H1 (cell line): ENCODE data around the gene EPHA4. TPM values are rescaled to one million over a fixed set of nuclear protein-coding genes. Genes with fewer than 3 reads are reported as not detected.

ENCODE experiments used
- CTCF ChIA-PET: fragments of 300-600 bp; sonication (Branson Sonifier 250); formaldehyde crosslinking; loops from one replicate; lab custom pipeline; 2021; ENCODE audit not compliant: partially characterized antibody; lab: Charles Lee
- POLR2A ChIA-PET: fragments of 300-600 bp; sonication (Branson Sonifier 250); formaldehyde crosslinking; loops from one replicate; lab custom pipeline; 2021; ENCODE audit warnings: inconsistent platforms; ENCODE audit not compliant: partially characterized antibody; lab: Charles Lee
- DNase-seq, 2 experiments: peaks; one replicate each; pipeline versions ENCODE4 v3.0.0 to v3.0.0-alpha.2; 2010 to 2022; ENCODE audit warnings: low spot score in 2 of 2, low read depth in 1 of 2, mixed read lengths in 1 of 2
- FAIRE-seq: peaks from 2 replicates; lab custom pipeline; 2011; peaks lifted over from hg19 to GRCh38; lab: Jason Lieb, UNC
- H2AFZ ChIP-seq: 2 replicates; pipeline ENCODE4 v1.8.1; 2012; ENCODE audit warnings: low read length, inconsistent platforms
- H2AK5ac ChIP-seq: 2 replicates; pipeline ENCODE4 v1.6.1; 2013; ENCODE audit warnings: low read depth, low read length
- H2BK120ac ChIP-seq: replicated peaks from 2 replicates; pipeline ENCODE3; 2013; ENCODE audit warnings: low read depth, low read length, inconsistent platforms
- H2BK12ac ChIP-seq: 2 replicates; pipeline ENCODE4 v1.6.1; 2013; ENCODE audit warnings: low read depth, low read length
- H2BK15ac ChIP-seq: 2 replicates; pipeline ENCODE4 v1.6.1; 2013; ENCODE audit warnings: low read length
- H2BK20ac ChIP-seq: 2 replicates; pipeline ENCODE4 v1.6.1; 2013; ENCODE audit warnings: low read length
- H2BK5ac ChIP-seq: 2 replicates; pipeline ENCODE4 v1.6.1; 2013; ENCODE audit warnings: low read depth, low read length
- H3K14ac ChIP-seq: 2 replicates; pipeline ENCODE4 v1.6.1; 2013; ENCODE audit warnings: inconsistent platforms; ENCODE audit not compliant: insufficient read length
- H3K18ac ChIP-seq: 2 replicates; pipeline ENCODE4 v1.6.1; 2013; ENCODE audit warnings: low read length; ENCODE audit errors: extremely low read depth
- H3K23ac ChIP-seq: 2 replicates; pipeline ENCODE4 v1.6.1; 2013; ENCODE audit warnings: inconsistent platforms; ENCODE audit not compliant: insufficient read length
- H3K23me2 ChIP-seq: 2 replicates; pipeline ENCODE4 v1.6.1; 2013; ENCODE audit warnings: low read depth, low read length
- H3K27ac ChIP-seq: 2 replicates; pipeline ENCODE4 v1.6.1; 2011; ENCODE audit warnings: low read depth, low read length, inconsistent platforms
- H3K27me3 ChIP-seq, 4 experiments: replicated peaks in 1 of 4; 1 replicate in 1 of 4; 2 replicates in 3 of 4; pipeline versions ENCODE4 v1.6.1 to v1.8.1; 2011 to 2013; ENCODE audit warnings: low read length in 3 of 4, mild to moderate bottlenecking in 3 of 4, inconsistent platforms in 2 of 4, mixed read lengths in 2 of 4, moderate library complexity in 1 of 4; ENCODE audit not compliant: control insufficient read depth in 3 of 4, insufficient read depth in 3 of 4; ENCODE audit errors: extremely low read depth in 1 of 4
- H3K36me3 ChIP-seq, 4 experiments: 2 replicates each; pipeline versions ENCODE4 v1.6.1 to v1.8.1; 2011 to 2013; ENCODE audit warnings: mild to moderate bottlenecking in 4 of 4, low read length in 3 of 4, moderate library complexity in 2 of 4, control low read depth in 1 of 4, inconsistent platforms in 1 of 4; ENCODE audit not compliant: insufficient read depth in 4 of 4, control insufficient read depth in 2 of 4
- H3K4ac ChIP-seq: replicated peaks from 2 replicates; pipeline ENCODE3; 2013; ENCODE audit warnings: low read length, low read depth, mixed read lengths, inconsistent platforms; ENCODE audit not compliant: insufficient read length
- H3K4me1 ChIP-seq, 4 experiments: replicated peaks in 1 of 4; 1 replicate in 1 of 4; 2 replicates in 3 of 4; pipeline versions ENCODE4 v1.6.1 to v1.8.1; 2011 to 2013; ENCODE audit warnings: low read length in 3 of 4, inconsistent platforms in 2 of 4, mixed read lengths in 1 of 4; ENCODE audit not compliant: insufficient read depth in 4 of 4, control insufficient read depth in 3 of 4
- H3K4me2 ChIP-seq, 2 experiments: 2 replicates each; pipeline versions ENCODE4 v1.6.1 to v1.8.1; 2011 to 2013; ENCODE audit warnings: low read depth in 2 of 2, low read length in 2 of 2, control low read depth in 1 of 2, inconsistent platforms in 1 of 2, mild to moderate bottlenecking in 1 of 2; ENCODE audit not compliant: insufficient read depth in 1 of 2
- H3K4me3 ChIP-seq, 4 experiments: fragments of 200-600, 300-600 bp in 1 of 4; sonication (generic), shearing (Covaris generic), sonication (Bioruptor Twin) in 1 of 4; 2 replicates each; pipeline versions ENCODE4 v1.5.1 to v1.8.1; 2011 to 2016; ENCODE audit warnings: low read length in 4 of 4, low read depth in 3 of 4, control low read depth in 2 of 4, inconsistent platforms in 2 of 4, mild to moderate bottlenecking in 2 of 4, mixed read lengths in 1 of 4, moderate library complexity in 1 of 4; ENCODE audit not compliant: insufficient read depth in 2 of 4; ENCODE audit errors: extremely low read depth in 1 of 4
- H3K56ac ChIP-seq: replicated peaks from 2 replicates; pipeline ENCODE3; 2013; ENCODE audit warnings: low read depth, mild to moderate bottlenecking, mixed read lengths, low read length, inconsistent platforms; ENCODE audit not compliant: insufficient read length
- H3K79me1 ChIP-seq: 2 replicates; pipeline ENCODE4 v1.6.1; 2013; ENCODE audit warnings: low read depth, low read length, control low read depth
- H3K79me2 ChIP-seq, 2 experiments: 2 replicates each; pipeline versions ENCODE4 v1.6.1 to v1.8.1; 2012 to 2013; ENCODE audit warnings: low read length in 2 of 2, mild to moderate bottlenecking in 2 of 2, inconsistent platforms in 1 of 2; ENCODE audit not compliant: insufficient read depth in 2 of 2, control insufficient read depth in 1 of 2
- H3K9ac ChIP-seq, 4 experiments: replicated peaks in 1 of 4; 1 replicate in 1 of 4; 2 replicates in 3 of 4; pipeline versions ENCODE4 v1.6.1 to v1.8.1; 2011 to 2013; ENCODE audit warnings: low read depth in 3 of 4, low read length in 3 of 4, control low read depth in 2 of 4, mild to moderate bottlenecking in 2 of 4, moderate library complexity in 2 of 4, inconsistent platforms in 1 of 4; ENCODE audit errors: extremely low read depth in 1 of 4
- H3K9me3 ChIP-seq, 2 experiments: 2 replicates each; pipeline versions ENCODE4 v1.6.1 to v1.8.1; 2012 to 2013; ENCODE audit warnings: mild to moderate bottlenecking in 2 of 2, moderate library complexity in 2 of 2, control low read depth in 1 of 2, inconsistent platforms in 1 of 2, low read depth in 1 of 2, low read length in 1 of 2, mixed read lengths in 1 of 2; ENCODE audit not compliant: insufficient read depth in 2 of 2
- H4K20me1 ChIP-seq, 2 experiments: replicated peaks in 1 of 2; 2 replicates each; pipeline versions ENCODE3 to v1.8.1; 2011 to 2013; ENCODE audit warnings: inconsistent platforms in 2 of 2, low read length in 2 of 2, mild to moderate bottlenecking in 1 of 2; ENCODE audit not compliant: insufficient read depth in 2 of 2, control insufficient read depth in 1 of 2
- H4K5ac ChIP-seq: 2 replicates; pipeline ENCODE4 v1.6.1; 2013; ENCODE audit warnings: low read length, low read depth, mixed read lengths, inconsistent platforms; ENCODE audit not compliant: insufficient read length
- H4K8ac ChIP-seq: 2 replicates; pipeline ENCODE4 v1.8.0; 2013; ENCODE audit warnings: mild to moderate bottlenecking, moderate library complexity, low read length, inconsistent platforms; ENCODE audit not compliant: insufficient read depth; ENCODE audit errors: extremely low read depth
- H4K91ac ChIP-seq: replicated peaks from 2 replicates; pipeline ENCODE3; 2013; ENCODE audit warnings: low read length, mixed read lengths, inconsistent platforms; ENCODE audit not compliant: insufficient read length
- CBX5 ChIP-seq: fragments of 300-800, 300-1000 bp; sonication (generic); IDR thresholded peaks from 2 replicates; pipeline ENCODE4 v1.7.1; 2016; ENCODE audit warnings: antibody characterized with exemption, low read length, low read depth
- CTBP2 ChIP-seq: IDR thresholded peaks from 2 replicates; pipeline ENCODE4 v1.7.0; 2011; ENCODE audit warnings: borderline replicate concordance, mild to moderate bottlenecking, moderate library complexity, mixed read lengths, low read length; ENCODE audit not compliant: insufficient read depth, insufficient read length
- KDM5A ChIP-seq: fragments of 200-600 bp; IDR thresholded peaks from 2 replicates; pipeline ENCODE4 v1.7.1; 2012; ENCODE audit warnings: mild to moderate bottlenecking, low read length, inconsistent platforms, mixed read lengths
- TCF12 ChIP-seq: IDR thresholded peaks from 2 replicates; pipeline ENCODE4 v1.6.1; 2011; ENCODE audit warnings: low read depth, mild to moderate bottlenecking, low read length
- YY1 ChIP-seq: IDR thresholded peaks from 2 replicates; pipeline ENCODE4 v1.6.1; 2011; ENCODE audit warnings: low read depth, mild to moderate bottlenecking, low read length
- polyA plus RNA-seq, 7 experiments: library from polyadenylated mRNA; depleted of rRNA in 3 of 7; stranded (reverse) in 5 of 7; unstranded in 2 of 7; fragments of >200 nt in 5 of 7; fragments of 200-250 nt in 2 of 7; gene quantifications; 1 replicate in 5 of 7; 2 replicates in 1 of 7; 4 replicates in 1 of 7; pipeline versions ENCODE4 v1.2.1 to v1.2.3, GENCODE V29; 2011 to 2013; ENCODE audit warnings: missing spikeins in 2 of 7, mixed read lengths in 2 of 7
- total RNA-seq: library from RNA; stranded (reverse); fragmentation: NEBNext Ultra II Directional; extraction: Animal tissue kit (Norgen Biotek cat#: 25700); gene quantifications from 2 replicates; pipeline ENCODE4 v1.2.1, GENCODE V29; 2021

EPHA4 gene
- total and polyA plus RNA-seq, 2 of the 8 experiments (the other 6 are each of a cell fraction or from before 2014, with no cell fraction given), result 4.3 to 5.7 TPM

- Histone ChIP-seq H3K23me2 (no peaks in the 10 kb centered on the region; the same call in 1 of the 2 replicates), H2AFZ (no peak overlapping the region), H3K23ac (no peak overlapping the region), H4K5ac (no peak overlapping the region), H3K18ac (no peak overlapping the region), H2BK15ac (no peak overlapping the region), H3K4me1 (no peaks in the 10 kb centered on the region), H3K79me2 (no peaks in the 10 kb centered on the region), H3K27me3 (no peaks in the 10 kb centered on the region), H4K91ac (no peak overlapping the region), H2BK5ac (no peak overlapping the region), H3K4me2 (no peak overlapping the region), H2BK20ac (no peak overlapping the region), H3K79me1 (no peaks in the 10 kb centered on the region), H4K20me1 (no peaks in the 10 kb centered on the region), H3K14ac (no peak overlapping the region), H2BK12ac (no peak overlapping the region), H4K8ac (no peak overlapping the region), H3K9me3 (no peaks in the 10 kb centered on the region), H2AK5ac (no peak overlapping the region), H3K4me3 (no peak overlapping the region), H3K4ac (no peak overlapping the region), H2BK120ac (no peak overlapping the region), H3K36me3 (no peaks in the 10 kb centered on the region), H3K27ac (no peak overlapping the region), H3K56ac (no peak overlapping the region), H3K9ac (no peak overlapping the region)
- DNase-seq (no peak), FAIRE-seq (no peak)
- CTCF ChIA-PET, result no interaction called here
- TF ChIP-seq CTBP2 (no peak), CBX5 (no peak), KDM5A (no peak), YY1 (no peak), TCF12 (no peak)
- POLR2A ChIA-PET, result no interaction called here
These were observed 166.6 kb downstream of the EPHA4 start for GRCh38 chr2:221405521-221405920.
